Measurements from ENCODE around the gene SAC3D1. TPM values are rescaled to one million over a fixed set of nuclear protein-coding genes. Genes with fewer than 3 reads are reported as not detected.

The SAC3D1 gene
- total RNA-seq, 2 experiments from 2014 or later, result 18.3 to 20.5 TPM

- ChIA-PET POLR2A (no interaction called here), CTCF (no interaction called here)
Observed at GRCh38 chr11:65055538-65055937, 14.5 kb downstream of the SAC3D1 start.

- ChIA-PET CTCF (no interaction called here), POLR2A (interaction anchor here (1.1 kb wide), 1 partner anchor 39 kb away, joined by 5 read pairs; the partner anchor contains the start of gene VPS51)
Observed at GRCh38 chr11:65056999-65057398, 16.0 kb downstream of the SAC3D1 start.

- CTCF ChIA-PET, result no interaction called here
- POLR2A ChIA-PET, result interaction anchor here (1.1 kb wide), 1 partner anchor 39 kb away, joined by 5 read pairs; the partner anchor contains the start of gene VPS51
Observed at GRCh38 chr11:65057526-65057925, 16.5 kb downstream of the SAC3D1 start.

- POLR2A ChIA-PET, result no interaction called here
- CTCF ChIA-PET, result interaction anchor here (0.6 kb wide), 1 partner anchor 107 kb away, joined by 3 read pairs; no protein-coding TSS in a partner anchor
Observed at GRCh38 chr11:65058012-65058411, 17.0 kb downstream of the SAC3D1 start.

GRCh38 chr11:65058419-65059054 lies 17.5 kb downstream of the SAC3D1 start, which contains the start of gene NAALADL1:
TSS of gene NAALADL1 (minus strand) at chr11:65058553. CDS start at chr11:65058521, 32 bp downstream.
- ChIA-PET POLR2A (no interaction called here), CTCF (interaction anchor here (0.6 kb wide), 1 partner anchor 107 kb away, joined by 3 read pairs; no protein-coding TSS in a partner anchor)

- POLR2A ChIA-PET, result no interaction called here
- CTCF ChIA-PET, result interaction anchor here (0.6 kb wide), 1 partner anchor 34 kb away, joined by 4 read pairs; no protein-coding TSS in a partner anchor
Observed at GRCh38 chr11:65059523-65059922, 18.5 kb downstream of the SAC3D1 start.

GRCh38 chr11:65059959-65060824 lies 19.2 kb downstream of the SAC3D1 start:
- POLR2A ChIA-PET, result no interaction called here
- CTCF ChIA-PET, result interaction anchor here (0.6 kb wide), 1 partner anchor 33 kb away, joined by 4 read pairs; no protein-coding TSS in a partner anchor

DNA sequence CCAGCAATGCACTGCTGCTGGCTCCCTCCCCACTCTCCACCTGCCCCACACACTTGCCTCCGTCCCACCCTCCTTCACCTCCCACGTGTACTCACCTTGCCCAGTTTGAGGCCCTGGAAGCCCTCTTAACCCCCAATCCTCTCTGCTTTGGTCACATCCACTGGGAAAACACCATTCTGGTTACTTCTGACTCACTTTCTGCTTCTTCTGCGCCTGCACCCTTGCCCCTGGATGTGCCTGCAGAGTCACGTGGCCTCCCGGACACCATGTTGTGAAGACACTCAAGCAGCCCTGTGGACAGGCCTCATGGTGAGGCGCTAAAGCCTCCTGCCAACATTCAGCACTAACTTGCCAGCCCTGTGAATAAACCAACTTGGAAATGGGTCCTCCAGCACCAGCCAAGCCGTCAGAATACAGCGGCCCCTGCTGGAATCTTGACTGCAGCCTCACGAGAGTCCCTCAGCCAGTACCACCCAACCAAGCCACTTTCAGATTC lies 20.0 kb downstream of the SAC3D1 start:
- POLR2A ChIA-PET, result no interaction called here
- CTCF ChIA-PET, result no interaction called here

- CTCF ChIA-PET, result interaction anchor here (1.3 kb wide), 1 partner anchor 15 kb away, joined by 3 read pairs; no protein-coding TSS in a partner anchor
- POLR2A ChIA-PET, result no interaction called here
Observed at GRCh38 chr11:65063532-65063931, 22.5 kb downstream of the SAC3D1 start.

DNA sequence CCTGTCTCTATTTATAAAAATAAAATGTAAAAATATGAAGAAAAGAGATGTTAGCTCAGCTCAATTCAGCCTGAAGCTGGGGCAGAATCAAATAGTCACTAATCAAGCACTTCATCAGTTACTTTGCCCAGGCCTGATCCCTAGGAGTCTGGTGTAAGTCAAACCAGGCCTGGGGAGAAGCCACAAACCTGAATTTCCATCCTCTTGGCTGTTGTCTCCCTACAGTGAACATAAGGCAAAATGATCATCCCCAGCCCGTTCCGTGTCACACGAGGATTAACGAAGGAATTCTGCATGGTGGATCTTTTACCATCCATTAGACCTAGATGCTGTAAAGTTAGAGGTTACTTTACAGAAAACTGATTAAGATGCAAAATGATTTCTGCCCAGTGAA lies 23.8 kb downstream of the SAC3D1 start:
- POLR2A ChIA-PET, result no interaction called here
- CTCF ChIA-PET, result no interaction called here

- ChIA-PET POLR2A (no interaction called here), CTCF (no interaction called here)
Observed at GRCh38 chr11:65065851-65066250, 24.8 kb downstream of the SAC3D1 start.

DNA sequence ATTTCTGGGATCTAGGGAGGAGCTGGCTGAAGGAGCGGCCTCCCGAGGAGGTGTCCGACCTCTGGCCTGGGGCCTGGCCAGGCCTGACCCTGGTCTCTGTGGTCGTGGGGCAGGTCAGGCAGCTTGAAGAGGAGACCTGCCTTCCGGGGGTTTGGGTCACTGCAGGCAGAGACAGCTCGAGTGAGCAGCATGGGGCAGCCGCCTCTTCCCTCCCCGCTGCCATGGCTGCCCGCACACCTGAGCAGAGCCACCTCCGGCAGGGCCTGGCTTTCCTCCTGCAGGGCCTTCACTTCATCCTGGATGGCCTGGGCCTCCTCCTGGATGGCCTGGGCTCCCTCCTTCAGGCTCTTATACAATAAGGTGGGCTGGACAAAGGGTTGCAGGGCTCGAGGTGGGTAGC lies 25.3 kb downstream of the SAC3D1 start:
- POLR2A ChIA-PET, result no interaction called here
- CTCF ChIA-PET, result no interaction called here

GRCh38 chr11:65066805-65067291 lies 25.8 kb downstream of the SAC3D1 start:
- ChIA-PET CTCF (no interaction called here), POLR2A (no interaction called here)

DNA sequence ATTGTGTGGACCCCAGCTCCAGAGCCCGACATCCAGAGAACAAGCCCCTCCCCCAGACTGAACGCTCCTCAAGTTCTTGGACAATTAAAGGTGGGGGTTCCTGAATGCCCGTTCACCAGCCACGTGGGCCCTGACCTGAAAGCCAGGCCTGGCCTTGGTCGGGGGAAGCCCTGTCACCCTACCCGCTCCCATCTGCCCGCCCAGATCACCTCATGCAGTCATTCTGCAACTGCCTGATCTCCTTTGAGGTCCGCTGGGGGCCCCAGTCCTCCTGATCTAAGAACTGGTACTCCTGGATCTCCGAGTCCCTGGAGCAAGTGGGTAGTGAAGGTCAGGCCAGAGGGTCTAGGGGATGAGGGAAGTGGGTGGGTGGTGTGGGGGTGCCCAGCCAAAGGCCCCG lies 26.4 kb downstream of the SAC3D1 start:
- POLR2A ChIA-PET, result no interaction called here
- CTCF ChIA-PET, result interaction anchor here (0.6 kb wide), 1 partner anchor 15 kb away, joined by 4 read pairs; no protein-coding TSS in a partner anchor

- POLR2A ChIA-PET, result no interaction called here
- CTCF ChIA-PET, result interaction anchor here (1.0 kb wide), 1 partner anchor 55 kb away, joined by 4 read pairs; the partner anchor contains the start of gene ARL2
Observed at GRCh38 chr11:65069217-65069616, 28.2 kb downstream of the SAC3D1 start.

- ChIA-PET POLR2A (interaction anchor here (1.2 kb wide), 1 partner anchor 11 kb away, joined by 3 read pairs; the partner anchor contains the start of gene CDCA5), CTCF (no interaction called here)
Observed at GRCh38 chr11:65071907-65072630, 31.1 kb downstream of the SAC3D1 start.

DNA sequence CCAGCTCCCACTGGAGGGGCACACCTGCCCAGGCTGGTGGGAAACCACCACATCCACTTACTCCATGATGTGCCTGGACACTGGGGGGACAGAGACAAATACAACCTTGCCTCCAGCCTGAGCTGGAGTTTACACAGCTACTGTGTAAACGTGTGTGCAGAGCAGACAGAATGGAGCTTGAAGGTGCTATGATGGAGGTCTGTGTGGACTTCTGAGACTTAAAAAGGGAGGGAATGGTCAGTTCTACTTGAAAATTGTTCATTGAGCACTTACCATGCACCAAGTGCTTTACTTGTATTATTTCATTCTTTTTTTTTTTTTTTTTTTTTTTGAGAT lies 31.6 kb downstream of the SAC3D1 start:
- CTCF ChIA-PET, result interaction anchor here (0.7 kb wide), 1 partner anchor 124 kb away, joined by 3 read pairs; no protein-coding TSS in a partner anchor
- POLR2A ChIA-PET, result no interaction called here

DNA sequence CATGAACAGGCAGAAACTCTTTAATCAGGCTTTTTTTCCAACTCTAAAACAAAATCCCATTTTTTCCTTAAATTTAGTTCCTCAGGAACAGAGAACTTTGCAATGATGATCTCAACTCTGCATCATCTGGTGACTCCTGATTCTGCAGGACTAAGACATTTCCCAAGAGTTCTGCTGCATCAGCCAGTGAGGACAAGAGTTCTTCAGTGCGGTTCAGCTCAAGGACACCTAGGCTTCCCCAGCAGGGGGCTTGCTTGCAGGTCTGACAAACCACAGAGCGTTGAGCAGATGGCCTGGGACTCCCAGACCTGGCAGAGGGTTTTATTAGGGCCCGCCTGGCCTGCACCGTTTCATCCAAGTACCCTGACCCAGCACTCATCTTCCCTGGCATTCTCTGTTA lies 36.4 kb downstream of the SAC3D1 start:
- ChIA-PET POLR2A (interaction anchor here (1.1 kb wide), 1 partner anchor 32 kb away, joined by 3 read pairs; no protein-coding TSS in a partner anchor), CTCF (interaction anchor here (0.6 to 1.9 kb wide), 2 partner anchors 14 to 45 kb away, joined by 3 read pairs; no protein-coding TSS in a partner anchor)

DNA sequence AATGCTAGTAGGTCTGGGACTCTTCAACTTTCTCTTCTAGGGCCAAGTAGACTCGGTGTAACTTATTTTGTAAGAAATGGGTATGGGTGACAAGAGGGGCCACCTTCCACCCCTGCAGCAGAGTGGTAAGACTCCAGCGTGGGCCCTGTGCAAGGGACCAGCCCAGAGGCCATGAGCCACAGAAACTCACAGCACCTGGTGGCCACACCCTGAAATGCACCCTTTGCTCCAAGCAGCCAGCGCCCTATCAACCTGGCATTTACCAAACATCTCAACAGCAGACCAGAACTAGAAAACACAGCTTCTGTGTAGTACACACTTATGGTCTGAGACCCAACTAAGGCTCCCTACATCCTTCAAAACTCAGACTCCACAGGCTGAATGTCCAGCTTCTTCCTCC lies 37.1 kb downstream of the SAC3D1 start:
- POLR2A ChIA-PET, result no interaction called here
- CTCF ChIA-PET, result interaction anchor here (1.7 to 1.9 kb wide), 2 partner anchors 15 to 64 kb away, joined by 3 to 5 read pairs; partner anchors contain the start of gene ARL2
